ENCODE results near the gene STK17A. TPM values are rescaled to one million over a fixed set of nuclear protein-coding genes. Genes with fewer than 3 reads are reported as not detected.

The STK17A gene
- total and polyA plus RNA-seq, 2 of the 8 experiments (the other 6 are each of a cell fraction or from before 2014, with no cell fraction given) = 2.2 to 12.2 TPM

DNA sequence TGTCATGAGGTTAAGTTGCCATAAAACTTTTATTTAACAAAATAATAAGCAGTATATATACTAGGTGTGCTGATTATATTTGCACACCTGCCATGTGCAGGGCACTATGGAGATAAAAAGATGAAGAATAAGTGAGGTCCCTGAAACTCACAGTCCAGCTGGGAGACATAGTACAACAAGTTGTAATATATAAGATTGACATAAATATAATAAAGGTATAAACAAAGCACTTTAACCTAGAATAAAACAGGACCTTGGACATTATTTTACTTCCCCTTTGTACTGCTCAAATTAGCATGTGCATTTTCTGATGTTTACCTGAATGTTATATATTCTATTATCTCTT, 6.2 kb downstream of the STK17A start (continued):
- TF ChIP-seq TAF7 (optimal IDR thresholded peaks at IDR 0.05; ENCODE audit: borderline replicate concordance, low read depth, low read length) = no peak
- TF ChIP-seq, protein P1, sequence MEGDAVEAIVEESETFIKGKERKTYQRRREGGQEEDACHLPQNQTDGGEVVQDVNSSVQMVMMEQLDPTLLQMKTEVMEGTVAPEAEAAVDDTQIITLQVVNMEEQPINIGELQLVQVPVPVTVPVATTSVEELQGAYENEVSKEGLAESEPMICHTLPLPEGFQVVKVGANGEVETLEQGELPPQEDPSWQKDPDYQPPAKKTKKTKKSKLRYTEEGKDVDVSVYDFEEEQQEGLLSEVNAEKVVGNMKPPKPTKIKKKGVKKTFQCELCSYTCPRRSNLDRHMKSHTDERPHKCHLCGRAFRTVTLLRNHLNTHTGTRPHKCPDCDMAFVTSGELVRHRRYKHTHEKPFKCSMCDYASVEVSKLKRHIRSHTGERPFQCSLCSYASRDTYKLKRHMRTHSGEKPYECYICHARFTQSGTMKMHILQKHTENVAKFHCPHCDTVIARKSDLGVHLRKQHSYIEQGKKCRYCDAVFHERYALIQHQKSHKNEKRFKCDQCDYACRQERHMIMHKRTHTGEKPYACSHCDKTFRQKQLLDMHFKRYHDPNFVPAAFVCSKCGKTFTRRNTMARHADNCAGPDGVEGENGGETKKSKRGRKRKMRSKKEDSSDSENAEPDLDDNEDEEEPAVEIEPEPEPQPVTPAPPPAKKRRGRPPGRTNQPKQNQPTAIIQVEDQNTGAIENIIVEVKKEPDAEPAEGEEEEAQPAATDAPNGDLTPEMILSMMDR (IDR thresholded peaks at IDR 0.05; ENCODE audit: control extremely low read depth in 1 of 3, insufficient read depth in 1 of 3, low read depth in 1 of 3, low read length in 3 of 3) = no peak
- TF ChIP-seq EGR1 (IDR thresholded peaks at IDR 0.05; ENCODE audit: borderline replicate concordance, low read depth, low read length) = no peak
- TF ChIP-seq SIN3A (conservative IDR thresholded peaks at IDR 0.05 in 1 of 2, IDR thresholded peaks at IDR 0.05 in 1 of 2; ENCODE audit: low read depth in 1 of 2, low read length in 2 of 2) = no peak
